GM12872 (cell line): Measurements from ENCODE around the gene SCGN.
A peak's percentile ranks its signal among the peaks of the same experiment; 100 is the strongest.

Experiments used
- CTCF ChIP-seq: IDR thresholded peaks from 3 replicates; pipeline ENCODE4 v1.5.1; 2011; ENCODE audit warnings: low read depth, mild to moderate bottlenecking, low read length, moderate library complexity; ENCODE audit not compliant: insufficient read depth

SCGN gene

GRCh38 chr6:25745836-25746235 is 93.8 kb downstream of the SCGN start:
- TF ChIP-seq CTCF, result no peak

GRCh38 chr6:25746968-25747367 is 95.0 kb downstream of the SCGN start:
- TF ChIP-seq CTCF, result 0 out of 3 replicates have a peak, but pooled peaks have one; percentile 22

- TF ChIP-seq CTCF, result no peak
Measured at GRCh38 chr6:25747477-25747876, 95.5 kb downstream of the SCGN start.

- TF ChIP-seq CTCF, result no peak
Measured at GRCh38 chr6:25748049-25748448, 96.0 kb downstream of the SCGN start.

GRCh38 chr6:25749837-25750236 is 97.8 kb downstream of the SCGN start:
- no peak for TF ChIP-seq CTCF

- TF ChIP-seq CTCF, result no peak
Measured at GRCh38 chr6:25750906-25751305, 98.9 kb downstream of the SCGN start.
